GM20000 (cell line): ENCODE measurements around the gene RRAS2.

Source experiments
- DNase-seq: peaks from one replicate; pipeline ENCODE4 v3.0.0; 2012; ENCODE audit warnings: low spot score
- CTCF ChIP-seq: IDR thresholded peaks from 2 replicates; pipeline ENCODE4 v1.5.1; 2012; ENCODE audit warnings: mild to moderate bottlenecking, control low read depth; ENCODE audit errors: extremely low read depth, missing control alignments

RRAS2 gene

GRCh38 chr11:14308114-14308896, 50.7 kb downstream of the RRAS2 start:
- TF ChIP-seq CTCF: peak; percentile 54
- peak; percentile 20 for DNase-seq

GRCh38 chr11:14306481-14306880, 52.5 kb downstream of the RRAS2 start:
- TF ChIP-seq CTCF: no peak
- no peak for DNase-seq

GRCh38 chr11:14305649-14306048, 53.3 kb downstream of the RRAS2 start:
- no peak for DNase-seq
- no peak for TF ChIP-seq CTCF

- no peak for DNase-seq
- no peak for TF ChIP-seq CTCF
Measured at GRCh38 chr11:14304601-14305000, 54.4 kb downstream of the RRAS2 start.

- peak; percentile 46 for TF ChIP-seq CTCF
- peak; percentile 41 for DNase-seq
Measured at GRCh38 chr11:14300661-14301304, 58.2 kb downstream of the RRAS2 start.

- DNase-seq: no peak
- no peak for TF ChIP-seq CTCF
Measured at GRCh38 chr11:14299921-14300320, 59.1 kb downstream of the RRAS2 start.

- no peak for DNase-seq
- TF ChIP-seq CTCF: no peak
Measured at GRCh38 chr11:14290422-14290821, 68.6 kb downstream of the RRAS2 start.
